ENCODE results near the gene COQ3. TPM values are rescaled to one million over a fixed set of nuclear protein-coding genes. Genes with fewer than 3 reads are reported as not detected.

The COQ3 gene
- total and polyA plus RNA-seq, 2 of the 4 experiments (the other 2 are of a cell fraction): 8.2 to 8.9 TPM

- H4K5ac ChIP-seq (ENCODE audit: low read depth, low read length): no peak overlapping the region
- H3K4me1 ChIP-seq (ENCODE audit: control insufficient read depth, insufficient read depth, low read length): no peaks in the 10 kb centered on the region
- no peak overlapping the region for H2BK20ac ChIP-seq (ENCODE audit: low read depth, low read length)
- H3K36me3 ChIP-seq (ENCODE audit: control insufficient read depth, insufficient read depth, low read length): peaks cover 40% of the 10 kb centered on the region
- no peak overlapping the region for H3K23ac ChIP-seq (ENCODE audit: low read depth, low read length)
- no peaks in the 10 kb centered on the region for H3K9me1 ChIP-seq (ENCODE audit: insufficient read depth, low read length)
- H2BK15ac ChIP-seq (ENCODE audit: low read depth, low read length): no peak overlapping the region
- no peak overlapping the region for H3K14ac ChIP-seq (replicated peaks; ENCODE audit: low read depth, low read length)
- no peak overlapping the region for H3K27ac ChIP-seq (ENCODE audit: insufficient read depth, low read length)
- no peak for DNase-seq
- H2AFZ ChIP-seq (replicated peaks; ENCODE audit: low read length, poor library complexity): no peak overlapping the region
- peaks cover 0 to 8% of the 10 kb centered on the region in 2 experiments; a peak in 3 of 4 replicates for H3K79me1 ChIP-seq (ENCODE audit: low read depth in 1 of 2, low read length in 2 of 2)
- BruUV-seq (replicated peaks): no TSS peak
- H3K27me3 ChIP-seq (ENCODE audit: control insufficient read depth, insufficient read depth, low read length): no peaks in the 10 kb centered on the region
- TF ChIP-seq BHLHE40 (IDR thresholded peaks at IDR 0.05; ENCODE audit: low read depth, low read length) (no peak), CHD1 (IDR thresholded peaks at IDR 0.05; ENCODE audit: low read depth, low read length) (no peak)
- H3K18ac ChIP-seq (ENCODE audit: low read depth, low read length): no peak overlapping the region
- dilution Hi-C loops (cut with HindIII; ENCODE audit: low sequenced_read_pairs, unreplicated experiment) (no loop called here), intact Hi-C loops (cut with micrococcal nuclease) (loop anchor here (10.0 kb wide), 1 partner anchor 152 kb away; no protein-coding TSS in a partner anchor), in situ Hi-C loops (cut with MboI; ENCODE audit: low sequenced_read_pairs) (no loop called here)
- H3K56ac ChIP-seq (ENCODE audit: extremely low read depth, insufficient read depth, low read length): no peak overlapping the region
- H3K4me2 ChIP-seq (ENCODE audit: low read depth, low read length): no peak overlapping the region
- no peak overlapping the region for H2AK9ac ChIP-seq (replicated peaks; ENCODE audit: low read depth, low read length, poor library complexity)
- no peaks in the 10 kb centered on the region for H3K9me3 ChIP-seq (ENCODE audit: control insufficient read depth, insufficient read depth, low read length)
- H2BK5ac ChIP-seq (ENCODE audit: low read depth, low read length, poor library complexity, severe bottlenecking): no peak overlapping the region
- H4K91ac ChIP-seq (ENCODE audit: insufficient read depth, low read depth, low read length): no peak overlapping the region
- ChIA-PET CTCF (interaction anchor here (0.8 kb wide), 1 partner anchor 38 kb away, joined by 3 read pairs; no protein-coding TSS in a partner anchor), POLR2A (ENCODE audit: unreplicated experiment) (no interaction called here)
- H3K4ac ChIP-seq (ENCODE audit: low read depth, low read length): no peak overlapping the region
- 100% methylated on average over 1 of the region's 5 CpGs; no CpG with 5 or more reads in 1 of the 2 experiments for WGBS, 2 experiments (ENCODE audit: extremely low coverage in 2 of 2, insufficient read length in 1 of 2)
- no peak for ATAC-seq (ENCODE audit: low read depth)
- H3K9ac ChIP-seq (ENCODE audit: low read depth, low read length): no peak overlapping the region
- H4K8ac ChIP-seq (ENCODE audit: low read depth in 2 of 2, low read length in 2 of 2): no peak overlapping the region
- H2AK5ac ChIP-seq (ENCODE audit: low read depth, low read length): no peak overlapping the region
- H2BK120ac ChIP-seq (ENCODE audit: low read depth, low read length): no peak overlapping the region
- H3K4me3 ChIP-seq (ENCODE audit: insufficient read depth, low read depth, low read length): no peak overlapping the region
- H4K20me1 ChIP-seq (ENCODE audit: insufficient read depth, low read length): no peaks in the 10 kb centered on the region
Measured at GRCh38 chr6:99402448-99402847, 8.5 kb upstream of the COQ3 start.
